Esophagus squamous epithelium (tissue), 4 donors: ENCODE results near the gene SPACA1.

Experiments
- CTCF ChIP-seq, 6 experiments: fragments of 450-650 bp in 4 of 6; fragments of 200-600 bp in 2 of 6; sonication (generic) in 2 of 6; IDR thresholded peaks; one replicate each; pipeline ENCODE4 v1.5.1; 2016 to 2019; ENCODE audit warnings: antibody characterized with exemption in 6 of 6, mild to moderate bottlenecking in 4 of 6, moderate library complexity in 4 of 6
- POLR2A ChIP-seq, 4 donors: fragments of 450-650 bp; IDR thresholded peaks; one replicate each; pipeline ENCODE4 v1.6.1; 2017; ENCODE audit warnings: antibody characterized with exemption in 4 of 4, mild to moderate bottlenecking in 4 of 4, moderate library complexity in 3 of 4

- TF ChIP-seq CTCF (IDR thresholded peaks at IDR 0.05) (no peak), POLR2A (IDR thresholded peaks at IDR 0.05) (no peak)
Observed at GRCh38 chr6:88008831-88009231, 38.8 kb upstream of the SPACA1 start.
